ENCODE results near the gene CKMT1A.

DNA sequence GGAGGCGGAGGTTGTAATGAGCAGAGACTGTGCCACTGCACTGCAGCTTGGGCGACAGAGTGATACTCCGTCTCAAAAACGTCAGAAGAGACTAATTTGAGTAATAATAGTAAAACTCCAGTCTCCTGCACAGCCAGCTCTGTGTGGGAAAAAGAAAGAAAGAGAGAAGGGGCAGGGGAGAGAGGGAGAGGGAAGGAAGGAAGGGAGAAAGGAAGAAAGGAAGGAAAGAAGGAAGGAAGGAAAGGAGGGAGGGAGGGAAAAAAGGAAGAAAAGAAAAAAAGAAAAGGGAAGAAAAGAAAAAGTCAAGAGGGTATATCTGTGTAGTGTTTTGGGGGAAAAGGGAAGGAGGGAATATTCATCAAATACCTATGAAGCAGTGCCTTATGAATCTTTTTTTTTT lies 29.5 kb downstream of the CKMT1A start:
- no peak for TF ChIP-seq CHD2 (IDR thresholded peaks at IDR 0.05; ENCODE audit: low read length, partially characterized antibody)
- TF ChIP-seq, protein P1, sequence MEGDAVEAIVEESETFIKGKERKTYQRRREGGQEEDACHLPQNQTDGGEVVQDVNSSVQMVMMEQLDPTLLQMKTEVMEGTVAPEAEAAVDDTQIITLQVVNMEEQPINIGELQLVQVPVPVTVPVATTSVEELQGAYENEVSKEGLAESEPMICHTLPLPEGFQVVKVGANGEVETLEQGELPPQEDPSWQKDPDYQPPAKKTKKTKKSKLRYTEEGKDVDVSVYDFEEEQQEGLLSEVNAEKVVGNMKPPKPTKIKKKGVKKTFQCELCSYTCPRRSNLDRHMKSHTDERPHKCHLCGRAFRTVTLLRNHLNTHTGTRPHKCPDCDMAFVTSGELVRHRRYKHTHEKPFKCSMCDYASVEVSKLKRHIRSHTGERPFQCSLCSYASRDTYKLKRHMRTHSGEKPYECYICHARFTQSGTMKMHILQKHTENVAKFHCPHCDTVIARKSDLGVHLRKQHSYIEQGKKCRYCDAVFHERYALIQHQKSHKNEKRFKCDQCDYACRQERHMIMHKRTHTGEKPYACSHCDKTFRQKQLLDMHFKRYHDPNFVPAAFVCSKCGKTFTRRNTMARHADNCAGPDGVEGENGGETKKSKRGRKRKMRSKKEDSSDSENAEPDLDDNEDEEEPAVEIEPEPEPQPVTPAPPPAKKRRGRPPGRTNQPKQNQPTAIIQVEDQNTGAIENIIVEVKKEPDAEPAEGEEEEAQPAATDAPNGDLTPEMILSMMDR (IDR thresholded peaks at IDR 0.05), result no peak
- TF ChIP-seq, protein P2, sequence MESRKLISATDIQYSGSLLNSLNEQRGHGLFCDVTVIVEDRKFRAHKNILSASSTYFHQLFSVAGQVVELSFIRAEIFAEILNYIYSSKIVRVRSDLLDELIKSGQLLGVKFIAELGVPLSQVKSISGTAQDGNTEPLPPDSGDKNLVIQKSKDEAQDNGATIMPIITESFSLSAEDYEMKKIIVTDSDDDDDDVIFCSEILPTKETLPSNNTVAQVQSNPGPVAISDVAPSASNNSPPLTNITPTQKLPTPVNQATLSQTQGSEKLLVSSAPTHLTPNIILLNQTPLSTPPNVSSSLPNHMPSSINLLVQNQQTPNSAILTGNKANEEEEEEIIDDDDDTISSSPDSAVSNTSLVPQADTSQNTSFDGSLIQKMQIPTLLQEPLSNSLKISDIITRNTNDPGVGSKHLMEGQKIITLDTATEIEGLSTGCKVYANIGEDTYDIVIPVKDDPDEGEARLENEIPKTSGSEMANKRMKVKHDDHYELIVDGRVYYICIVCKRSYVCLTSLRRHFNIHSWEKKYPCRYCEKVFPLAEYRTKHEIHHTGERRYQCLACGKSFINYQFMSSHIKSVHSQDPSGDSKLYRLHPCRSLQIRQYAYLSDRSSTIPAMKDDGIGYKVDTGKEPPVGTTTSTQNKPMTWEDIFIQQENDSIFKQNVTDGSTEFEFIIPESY (IDR thresholded peaks at IDR 0.05; ENCODE audit: borderline replicate concordance, low read depth), result no peak
- TF ChIP-seq, protein P3, sequence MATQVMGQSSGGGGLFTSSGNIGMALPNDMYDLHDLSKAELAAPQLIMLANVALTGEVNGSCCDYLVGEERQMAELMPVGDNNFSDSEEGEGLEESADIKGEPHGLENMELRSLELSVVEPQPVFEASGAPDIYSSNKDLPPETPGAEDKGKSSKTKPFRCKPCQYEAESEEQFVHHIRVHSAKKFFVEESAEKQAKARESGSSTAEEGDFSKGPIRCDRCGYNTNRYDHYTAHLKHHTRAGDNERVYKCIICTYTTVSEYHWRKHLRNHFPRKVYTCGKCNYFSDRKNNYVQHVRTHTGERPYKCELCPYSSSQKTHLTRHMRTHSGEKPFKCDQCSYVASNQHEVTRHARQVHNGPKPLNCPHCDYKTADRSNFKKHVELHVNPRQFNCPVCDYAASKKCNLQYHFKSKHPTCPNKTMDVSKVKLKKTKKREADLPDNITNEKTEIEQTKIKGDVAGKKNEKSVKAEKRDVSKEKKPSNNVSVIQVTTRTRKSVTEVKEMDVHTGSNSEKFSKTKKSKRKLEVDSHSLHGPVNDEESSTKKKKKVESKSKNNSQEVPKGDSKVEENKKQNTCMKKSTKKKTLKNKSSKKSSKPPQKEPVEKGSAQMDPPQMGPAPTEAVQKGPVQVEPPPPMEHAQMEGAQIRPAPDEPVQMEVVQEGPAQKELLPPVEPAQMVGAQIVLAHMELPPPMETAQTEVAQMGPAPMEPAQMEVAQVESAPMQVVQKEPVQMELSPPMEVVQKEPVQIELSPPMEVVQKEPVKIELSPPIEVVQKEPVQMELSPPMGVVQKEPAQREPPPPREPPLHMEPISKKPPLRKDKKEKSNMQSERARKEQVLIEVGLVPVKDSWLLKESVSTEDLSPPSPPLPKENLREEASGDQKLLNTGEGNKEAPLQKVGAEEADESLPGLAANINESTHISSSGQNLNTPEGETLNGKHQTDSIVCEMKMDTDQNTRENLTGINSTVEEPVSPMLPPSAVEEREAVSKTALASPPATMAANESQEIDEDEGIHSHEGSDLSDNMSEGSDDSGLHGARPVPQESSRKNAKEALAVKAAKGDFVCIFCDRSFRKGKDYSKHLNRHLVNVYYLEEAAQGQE (IDR thresholded peaks at IDR 0.05; ENCODE audit: low read depth, low read length), result no peak
- TF ChIP-seq GABPA (IDR thresholded peaks at IDR 0.05; ENCODE audit: low read depth), result no peak
- TF ChIP-seq, protein P4, sequence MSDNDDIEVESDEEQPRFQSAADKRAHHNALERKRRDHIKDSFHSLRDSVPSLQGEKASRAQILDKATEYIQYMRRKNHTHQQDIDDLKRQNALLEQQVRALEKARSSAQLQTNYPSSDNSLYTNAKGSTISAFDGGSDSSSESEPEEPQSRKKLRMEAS (IDR thresholded peaks at IDR 0.05; ENCODE audit: low read depth), result no peak
- no peak for TF ChIP-seq RFX5 (IDR thresholded peaks at IDR 0.05; ENCODE audit: low read length)
- TF ChIP-seq, protein P5, sequence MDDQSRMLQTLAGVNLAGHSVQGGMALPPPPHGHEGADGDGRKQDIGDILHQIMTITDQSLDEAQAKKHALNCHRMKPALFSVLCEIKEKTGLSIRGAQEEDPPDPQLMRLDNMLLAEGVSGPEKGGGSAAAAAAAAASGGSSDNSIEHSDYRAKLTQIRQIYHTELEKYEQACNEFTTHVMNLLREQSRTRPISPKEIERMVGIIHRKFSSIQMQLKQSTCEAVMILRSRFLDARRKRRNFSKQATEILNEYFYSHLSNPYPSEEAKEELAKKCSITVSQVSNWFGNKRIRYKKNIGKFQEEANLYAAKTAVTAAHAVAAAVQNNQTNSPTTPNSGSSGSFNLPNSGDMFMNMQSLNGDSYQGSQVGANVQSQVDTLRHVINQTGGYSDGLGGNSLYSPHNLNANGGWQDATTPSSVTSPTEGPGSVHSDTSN (IDR thresholded peaks at IDR 0.05), result no peak
- TF ChIP-seq POLR2AphosphoS5 (IDR thresholded peaks at IDR 0.05; ENCODE audit: low read depth, low read length), result no peak
- no peak for TF ChIP-seq NFIC (IDR thresholded peaks at IDR 0.05; ENCODE audit: borderline replicate concordance)
- TF ChIP-seq RAD21 (IDR thresholded peaks at IDR 0.05; ENCODE audit: low read length), result no peak
- TF ChIP-seq RXRA (IDR thresholded peaks at IDR 0.05; ENCODE audit: borderline replicate concordance, low read depth), result no peak
- TF ChIP-seq MEF2A (IDR thresholded peaks at IDR 0.05; ENCODE audit: borderline replicate concordance, low read depth), result no peak
